ENCODE data around the gene PEPD.

DNA sequence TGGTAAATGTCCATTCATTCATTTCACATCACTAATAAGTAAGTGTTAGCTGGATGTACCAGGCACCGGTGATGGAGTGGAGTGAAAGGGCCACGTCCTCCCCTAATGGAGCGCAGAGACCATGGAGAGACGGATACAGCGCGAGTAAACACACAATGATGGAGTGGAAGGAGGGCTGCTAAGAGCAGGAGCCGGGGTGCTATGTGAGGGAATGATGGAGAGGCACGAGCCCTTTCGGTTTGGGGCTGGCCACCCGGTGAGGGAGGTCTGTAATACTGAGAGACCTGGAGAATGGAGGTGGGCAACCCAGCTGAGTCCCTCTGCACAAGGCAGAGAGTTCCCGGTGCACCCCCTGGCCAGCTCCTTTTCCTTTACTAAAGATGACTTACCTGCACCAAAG is 53.7 kb downstream of the PEPD start:
- TF ChIP-seq, protein P1, sequence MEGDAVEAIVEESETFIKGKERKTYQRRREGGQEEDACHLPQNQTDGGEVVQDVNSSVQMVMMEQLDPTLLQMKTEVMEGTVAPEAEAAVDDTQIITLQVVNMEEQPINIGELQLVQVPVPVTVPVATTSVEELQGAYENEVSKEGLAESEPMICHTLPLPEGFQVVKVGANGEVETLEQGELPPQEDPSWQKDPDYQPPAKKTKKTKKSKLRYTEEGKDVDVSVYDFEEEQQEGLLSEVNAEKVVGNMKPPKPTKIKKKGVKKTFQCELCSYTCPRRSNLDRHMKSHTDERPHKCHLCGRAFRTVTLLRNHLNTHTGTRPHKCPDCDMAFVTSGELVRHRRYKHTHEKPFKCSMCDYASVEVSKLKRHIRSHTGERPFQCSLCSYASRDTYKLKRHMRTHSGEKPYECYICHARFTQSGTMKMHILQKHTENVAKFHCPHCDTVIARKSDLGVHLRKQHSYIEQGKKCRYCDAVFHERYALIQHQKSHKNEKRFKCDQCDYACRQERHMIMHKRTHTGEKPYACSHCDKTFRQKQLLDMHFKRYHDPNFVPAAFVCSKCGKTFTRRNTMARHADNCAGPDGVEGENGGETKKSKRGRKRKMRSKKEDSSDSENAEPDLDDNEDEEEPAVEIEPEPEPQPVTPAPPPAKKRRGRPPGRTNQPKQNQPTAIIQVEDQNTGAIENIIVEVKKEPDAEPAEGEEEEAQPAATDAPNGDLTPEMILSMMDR (IDR thresholded peaks at IDR 0.05 in 2 of 3, conservative IDR thresholded peaks at IDR 0.05 in 1 of 3; ENCODE audit: borderline replicate concordance in 1 of 3, insufficient read depth in 1 of 3, low read depth in 2 of 3, low read length in 2 of 3): no peak
- TF ChIP-seq, protein P2, sequence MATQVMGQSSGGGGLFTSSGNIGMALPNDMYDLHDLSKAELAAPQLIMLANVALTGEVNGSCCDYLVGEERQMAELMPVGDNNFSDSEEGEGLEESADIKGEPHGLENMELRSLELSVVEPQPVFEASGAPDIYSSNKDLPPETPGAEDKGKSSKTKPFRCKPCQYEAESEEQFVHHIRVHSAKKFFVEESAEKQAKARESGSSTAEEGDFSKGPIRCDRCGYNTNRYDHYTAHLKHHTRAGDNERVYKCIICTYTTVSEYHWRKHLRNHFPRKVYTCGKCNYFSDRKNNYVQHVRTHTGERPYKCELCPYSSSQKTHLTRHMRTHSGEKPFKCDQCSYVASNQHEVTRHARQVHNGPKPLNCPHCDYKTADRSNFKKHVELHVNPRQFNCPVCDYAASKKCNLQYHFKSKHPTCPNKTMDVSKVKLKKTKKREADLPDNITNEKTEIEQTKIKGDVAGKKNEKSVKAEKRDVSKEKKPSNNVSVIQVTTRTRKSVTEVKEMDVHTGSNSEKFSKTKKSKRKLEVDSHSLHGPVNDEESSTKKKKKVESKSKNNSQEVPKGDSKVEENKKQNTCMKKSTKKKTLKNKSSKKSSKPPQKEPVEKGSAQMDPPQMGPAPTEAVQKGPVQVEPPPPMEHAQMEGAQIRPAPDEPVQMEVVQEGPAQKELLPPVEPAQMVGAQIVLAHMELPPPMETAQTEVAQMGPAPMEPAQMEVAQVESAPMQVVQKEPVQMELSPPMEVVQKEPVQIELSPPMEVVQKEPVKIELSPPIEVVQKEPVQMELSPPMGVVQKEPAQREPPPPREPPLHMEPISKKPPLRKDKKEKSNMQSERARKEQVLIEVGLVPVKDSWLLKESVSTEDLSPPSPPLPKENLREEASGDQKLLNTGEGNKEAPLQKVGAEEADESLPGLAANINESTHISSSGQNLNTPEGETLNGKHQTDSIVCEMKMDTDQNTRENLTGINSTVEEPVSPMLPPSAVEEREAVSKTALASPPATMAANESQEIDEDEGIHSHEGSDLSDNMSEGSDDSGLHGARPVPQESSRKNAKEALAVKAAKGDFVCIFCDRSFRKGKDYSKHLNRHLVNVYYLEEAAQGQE (IDR thresholded peaks at IDR 0.05; ENCODE audit: low read depth): no peak
- TF ChIP-seq POLR2AphosphoS5 (IDR thresholded peaks at IDR 0.05; ENCODE audit: low read depth, low read length) (no peak), SRF (IDR thresholded peaks at IDR 0.05; ENCODE audit: low read depth) (no peak), MAX (IDR thresholded peaks at IDR 0.05) (no peak), TCF7L2 (IDR thresholded peaks at IDR 0.05; ENCODE audit: borderline replicate concordance, extremely low read depth, insufficient read depth, insufficient read length) (no peak), EZH2phosphoT487 (IDR thresholded peaks at IDR 0.05; ENCODE audit: borderline replicate concordance) (no peak), CEBPB (IDR thresholded peaks at IDR 0.05; ENCODE audit: low read depth) (no peak)

Measured in HCT116 (cell line).